Measurements from ENCODE around the gene HOOK2.

Gene HOOK2

DNA sequence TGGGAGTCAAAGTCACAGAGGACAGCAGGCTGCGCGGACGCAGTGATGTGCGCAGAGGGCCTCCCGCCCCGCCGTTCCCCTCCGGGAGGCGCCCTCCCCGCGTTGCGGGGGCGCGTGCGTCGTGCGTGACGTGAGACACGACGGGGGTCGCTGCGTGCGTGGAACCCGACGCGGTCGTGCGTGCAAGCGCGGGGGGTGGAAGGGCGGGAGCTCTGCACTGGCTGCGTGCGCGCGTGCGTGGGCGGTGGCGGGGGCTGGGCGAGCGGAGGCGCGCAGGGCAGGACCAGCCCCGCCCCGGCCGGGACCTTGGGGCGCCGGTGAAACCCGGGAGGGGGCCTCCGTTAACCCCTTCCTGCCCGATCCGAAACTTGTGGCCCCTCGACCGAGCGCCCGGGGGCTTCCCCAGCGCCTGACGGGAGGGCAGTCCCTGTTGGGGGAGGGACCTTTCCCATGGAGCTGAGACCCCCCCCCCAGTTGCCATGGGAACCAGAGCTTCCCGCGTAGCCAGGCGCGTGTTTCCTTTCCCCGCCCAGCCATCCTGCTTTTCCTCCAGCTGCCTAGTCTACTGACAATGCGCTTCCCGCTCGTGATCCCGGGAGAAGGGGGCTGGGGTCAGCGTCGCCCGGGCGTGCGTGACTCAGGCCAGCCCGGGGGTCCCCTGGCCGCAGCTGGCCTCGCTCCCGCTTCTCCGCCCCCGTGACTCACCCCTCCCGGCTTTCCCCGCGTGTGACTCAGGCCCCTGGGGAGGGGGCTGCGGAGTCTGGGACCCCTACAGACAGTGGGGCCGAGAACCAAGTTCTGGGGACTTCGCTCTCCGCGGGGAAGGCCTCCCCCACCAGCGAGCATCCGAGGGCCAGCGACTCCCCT lies 7.3 kb upstream of the HOOK2 start:
- H3K4me3 ChIP-seq (ENCODE audit: severe bottlenecking) = peak overlapping the region; percentile 30
- no peaks in the 10 kb centered on the region for H3K27me3 ChIP-seq (ENCODE audit: insufficient read depth, poor library complexity, severe bottlenecking)
- peak overlapping the region; percentile 99 for H3K27ac ChIP-seq (ENCODE audit: poor library complexity, severe bottlenecking)
- TF ChIP-seq, protein P1, sequence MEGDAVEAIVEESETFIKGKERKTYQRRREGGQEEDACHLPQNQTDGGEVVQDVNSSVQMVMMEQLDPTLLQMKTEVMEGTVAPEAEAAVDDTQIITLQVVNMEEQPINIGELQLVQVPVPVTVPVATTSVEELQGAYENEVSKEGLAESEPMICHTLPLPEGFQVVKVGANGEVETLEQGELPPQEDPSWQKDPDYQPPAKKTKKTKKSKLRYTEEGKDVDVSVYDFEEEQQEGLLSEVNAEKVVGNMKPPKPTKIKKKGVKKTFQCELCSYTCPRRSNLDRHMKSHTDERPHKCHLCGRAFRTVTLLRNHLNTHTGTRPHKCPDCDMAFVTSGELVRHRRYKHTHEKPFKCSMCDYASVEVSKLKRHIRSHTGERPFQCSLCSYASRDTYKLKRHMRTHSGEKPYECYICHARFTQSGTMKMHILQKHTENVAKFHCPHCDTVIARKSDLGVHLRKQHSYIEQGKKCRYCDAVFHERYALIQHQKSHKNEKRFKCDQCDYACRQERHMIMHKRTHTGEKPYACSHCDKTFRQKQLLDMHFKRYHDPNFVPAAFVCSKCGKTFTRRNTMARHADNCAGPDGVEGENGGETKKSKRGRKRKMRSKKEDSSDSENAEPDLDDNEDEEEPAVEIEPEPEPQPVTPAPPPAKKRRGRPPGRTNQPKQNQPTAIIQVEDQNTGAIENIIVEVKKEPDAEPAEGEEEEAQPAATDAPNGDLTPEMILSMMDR (IDR thresholded peaks at IDR 0.05; ENCODE audit: poor library complexity, severe bottlenecking) = no peak
- peaks cover 46% of the 10 kb centered on the region for H3K4me1 ChIP-seq (ENCODE audit: insufficient read depth, poor library complexity, severe bottlenecking)
- H3K9me3 ChIP-seq (ENCODE audit: severe bottlenecking) = no peaks in the 10 kb centered on the region
- ATAC-seq (ENCODE audit: low read depth) (peak; percentile 17; the same call in 2 of the 3 replicates), DNase-seq (ENCODE audit: low spot score) (no peak)
- no peaks in the 10 kb centered on the region for H3K36me3 ChIP-seq (ENCODE audit: low read depth)

DNA sequence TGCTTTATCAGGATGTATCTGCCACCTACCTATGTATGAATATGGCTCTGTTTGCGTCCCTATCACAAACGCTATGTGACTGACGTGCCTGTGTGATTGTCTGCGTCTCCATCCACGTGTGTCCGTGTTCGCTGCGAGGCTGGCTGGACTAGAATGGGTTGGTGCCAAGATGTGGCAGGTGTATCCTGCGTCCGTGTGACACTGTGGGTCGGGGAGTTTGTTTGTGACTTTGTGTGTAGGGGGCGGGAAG lies 6.7 kb upstream of the HOOK2 start:
- peaks cover 46% of the 10 kb centered on the region for H3K4me1 ChIP-seq (ENCODE audit: insufficient read depth, poor library complexity, severe bottlenecking)
- H3K27ac ChIP-seq (ENCODE audit: poor library complexity, severe bottlenecking) = peak overlapping the region; percentile 99

DNA sequence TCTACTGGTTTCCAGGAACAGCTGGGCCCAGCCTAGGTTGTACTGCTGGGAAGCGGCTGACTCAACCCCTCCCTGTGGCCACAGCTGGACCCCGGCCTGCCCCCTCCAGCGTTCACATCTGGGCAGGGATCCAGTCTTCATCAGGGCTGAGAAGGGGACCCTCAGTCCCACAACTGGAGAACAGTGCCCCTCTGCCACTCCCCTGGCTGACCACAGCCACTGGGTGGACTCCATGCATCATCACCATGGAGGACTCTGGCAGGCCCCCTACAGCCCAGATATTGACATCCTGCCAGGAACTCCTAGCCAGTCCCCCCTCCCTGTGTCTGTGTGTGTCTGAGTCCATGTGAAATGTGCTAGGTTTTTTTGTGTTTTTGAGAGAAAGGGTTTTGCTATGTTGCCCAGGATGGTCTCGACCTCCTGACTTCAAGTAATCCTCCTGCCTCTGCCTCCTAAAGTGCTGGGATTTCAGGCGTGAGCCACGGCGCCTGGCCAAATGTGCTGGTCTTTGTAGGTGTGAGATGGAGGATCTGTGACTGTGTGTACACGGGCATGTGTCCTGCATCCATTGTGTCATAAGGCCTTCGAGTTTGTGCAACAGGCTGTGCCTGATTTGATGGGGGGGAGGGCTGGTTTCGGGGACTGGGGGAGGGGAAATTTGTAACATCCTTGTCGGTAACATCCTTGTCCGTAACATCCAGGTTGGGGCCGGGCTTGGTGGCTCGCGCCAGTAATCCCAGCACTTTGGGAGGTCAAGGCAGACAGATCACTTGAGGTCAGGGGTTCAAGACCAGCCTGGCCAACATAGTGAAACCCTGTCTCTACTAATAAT lies 4.0 kb upstream of the HOOK2 start:
- peaks cover 5% of the 10 kb centered on the region for H3K36me3 ChIP-seq (ENCODE audit: low read depth)
- peaks cover 20% of the 10 kb centered on the region for H3K4me1 ChIP-seq (ENCODE audit: insufficient read depth, poor library complexity, severe bottlenecking)
- TF ChIP-seq, protein P1 (IDR thresholded peaks at IDR 0.05; ENCODE audit: poor library complexity, severe bottlenecking) = peak; percentile 22
- H3K27me3 ChIP-seq (ENCODE audit: insufficient read depth, poor library complexity, severe bottlenecking) = no peaks in the 10 kb centered on the region
- ATAC-seq (ENCODE audit: low read depth) (no peak), DNase-seq (ENCODE audit: low spot score) (no peak)
- H3K4me3 ChIP-seq (ENCODE audit: severe bottlenecking) = peak overlapping the region; percentile 43
- peak overlapping the region; percentile 92 for H3K27ac ChIP-seq (ENCODE audit: poor library complexity, severe bottlenecking)
- no peaks in the 10 kb centered on the region for H3K9me3 ChIP-seq (ENCODE audit: severe bottlenecking)

More for the DNA sequence above, 6.7 kb upstream of the HOOK2 start:
- TF ChIP-seq, protein P1 (IDR thresholded peaks at IDR 0.05; ENCODE audit: poor library complexity, severe bottlenecking) = no peak
- no peaks in the 10 kb centered on the region for H3K9me3 ChIP-seq (ENCODE audit: severe bottlenecking)
- H3K4me3 ChIP-seq (ENCODE audit: severe bottlenecking) = peak overlapping the region; percentile 30
- ATAC-seq (ENCODE audit: low read depth) (no peak), DNase-seq (ENCODE audit: low spot score) (no peak)
- H3K36me3 ChIP-seq (ENCODE audit: low read depth) = no peaks in the 10 kb centered on the region
- no peaks in the 10 kb centered on the region for H3K27me3 ChIP-seq (ENCODE audit: insufficient read depth, poor library complexity, severe bottlenecking)

DNA sequence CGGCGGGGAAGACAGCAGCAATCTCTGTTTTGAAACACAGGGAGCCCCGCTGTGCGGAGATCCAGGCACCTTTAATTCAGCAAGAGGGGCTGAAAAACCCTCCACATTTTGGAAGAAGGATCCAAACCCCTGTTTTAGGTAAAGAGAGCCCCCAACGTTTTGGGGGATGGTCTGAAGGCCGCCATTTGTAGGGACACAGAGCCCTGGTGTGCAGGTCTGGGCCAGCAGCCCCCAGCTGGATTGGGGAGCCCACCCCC lies 3.5 kb upstream of the HOOK2 start:
- no peak for DNase-seq (ENCODE audit: low spot score)
- Histone ChIP-seq H3K9me3 (ENCODE audit: severe bottlenecking) (no peaks in the 10 kb centered on the region), H3K27me3 (ENCODE audit: insufficient read depth, poor library complexity, severe bottlenecking) (no peaks in the 10 kb centered on the region), H3K4me1 (ENCODE audit: insufficient read depth, poor library complexity, severe bottlenecking) (peaks cover 14% of the 10 kb centered on the region), H3K36me3 (ENCODE audit: low read depth) (peaks cover 10% of the 10 kb centered on the region), H3K4me3 (ENCODE audit: severe bottlenecking) (peak overlapping the region; percentile 43), H3K27ac (ENCODE audit: poor library complexity, severe bottlenecking) (peak overlapping the region; percentile 92)
- ATAC-seq (ENCODE audit: low read depth) = no peak
- TF ChIP-seq, protein P1 (IDR thresholded peaks at IDR 0.05; ENCODE audit: poor library complexity, severe bottlenecking) = no peak

Measured in RWPE2 (cell line).